Measurements from ENCODE around the gene CUL9. TPM values are rescaled to one million over a fixed set of nuclear protein-coding genes. Genes with fewer than 3 reads are reported as not detected.

CUL9 gene
- total RNA-seq, 2 experiments from 2014 or later: 50.0 to 51.2 TPM

GRCh38 chr6:43147691-43148477, 34.1 kb upstream of the CUL9 start:
- ChIA-PET POLR2A (interaction anchor here (0.6 kb wide), 1 partner anchor 556 kb away, joined by 3 read pairs; no protein-coding TSS in a partner anchor), CTCF (interaction anchor here (0.6 to 1.4 kb wide), 4 partner anchors 34 to 246 kb away, joined by 3 to 7 read pairs (median 4); partner anchors contain the start of gene CUL9)
- peaks cover 16% of the 10 kb centered on the region for H3K4me1 Mint-ChIP-seq (ENCODE audit: low read depth)
- H3K9me3 Mint-ChIP-seq (ENCODE audit: insufficient read depth): no peaks in the 10 kb centered on the region
- no peak for ATAC-seq
- H3K36me3 Mint-ChIP-seq (ENCODE audit: low read depth): no peaks in the 10 kb centered on the region
- H3K27me3 Mint-ChIP-seq (ENCODE audit: low read depth): no peaks in the 10 kb centered on the region
- H3K4me3 Mint-ChIP-seq: no peak overlapping the region
- DNase-seq: no peak
- H3K27ac Mint-ChIP-seq: no peak overlapping the region

- CTCF ChIA-PET: interaction anchor here (0.7 to 1.1 kb wide), 2 partner anchors 184 to 248 kb away, joined by 4 to 5 read pairs; no protein-coding TSS in a partner anchor
- POLR2A ChIA-PET: no interaction called here
- DNase-seq: no peak
These were observed 32.7 kb upstream of the CUL9 start for GRCh38 chr6:43149265-43149664.

GRCh38 chr6:43150051-43150751, 31.8 kb upstream of the CUL9 start:
- ATAC-seq: no peak
- Mint-ChIP-seq H3K9me3 (ENCODE audit: insufficient read depth) (no peaks in the 10 kb centered on the region), H3K36me3 (ENCODE audit: low read depth) (no peaks in the 10 kb centered on the region), H3K4me3 (no peak overlapping the region), H3K4me1 (ENCODE audit: low read depth) (peaks cover 4% of the 10 kb centered on the region), H3K27ac (no peak overlapping the region), H3K27me3 (ENCODE audit: low read depth) (no peaks in the 10 kb centered on the region)
- no peak for DNase-seq
- ChIA-PET POLR2A (interaction anchor here (0.5 kb wide), 1 partner anchor 20 kb away, joined by 3 read pairs; no protein-coding TSS in a partner anchor), CTCF (interaction anchor here (1.1 kb wide), 1 partner anchor 249 kb away, joined by 5 read pairs; no protein-coding TSS in a partner anchor)

More at GRCh38 chr6:43149265-43149664, 32.7 kb upstream of the CUL9 start:
- no peak overlapping the region for H3K4me3 Mint-ChIP-seq
- ATAC-seq: no peak
- H3K27me3 Mint-ChIP-seq (ENCODE audit: low read depth): no peaks in the 10 kb centered on the region
- H3K36me3 Mint-ChIP-seq (ENCODE audit: low read depth): no peaks in the 10 kb centered on the region
- H3K9me3 Mint-ChIP-seq (ENCODE audit: insufficient read depth): no peaks in the 10 kb centered on the region
- peaks cover 4% of the 10 kb centered on the region for H3K4me1 Mint-ChIP-seq (ENCODE audit: low read depth)
- no peak overlapping the region for H3K27ac Mint-ChIP-seq

GRCh38 chr6:43159599-43159998, 22.4 kb upstream of the CUL9 start:
- POLR2A ChIA-PET: no interaction called here
- DNase-seq (no peak), ATAC-seq (no peak)
- H3K36me3 Mint-ChIP-seq (ENCODE audit: low read depth): no peaks in the 10 kb centered on the region
- no peaks in the 10 kb centered on the region for H3K9me3 Mint-ChIP-seq (ENCODE audit: insufficient read depth)
- CTCF ChIA-PET: interaction anchor here (2.7 kb wide), 1 partner anchor 16 kb away, joined by 12 read pairs; no protein-coding TSS in a partner anchor
- no peak overlapping the region for H3K4me3 Mint-ChIP-seq
- no peaks in the 10 kb centered on the region for H3K4me1 Mint-ChIP-seq (ENCODE audit: low read depth)
- H3K27me3 Mint-ChIP-seq (ENCODE audit: low read depth): peaks cover 2% of the 10 kb centered on the region
- no peak overlapping the region for H3K27ac Mint-ChIP-seq

- DNase-seq: no peak
- CTCF ChIA-PET: no interaction called here
- H3K27me3 Mint-ChIP-seq (ENCODE audit: low read depth): peaks cover 2% of the 10 kb centered on the region
- no peaks in the 10 kb centered on the region for H3K9me3 Mint-ChIP-seq (ENCODE audit: insufficient read depth)
- POLR2A ChIA-PET: interaction anchor here (0.9 kb wide), 1 partner anchor 19 kb away, joined by 3 read pairs; no protein-coding TSS in a partner anchor
- no peaks in the 10 kb centered on the region for H3K36me3 Mint-ChIP-seq (ENCODE audit: low read depth)
- ATAC-seq: no peak
- H3K27ac Mint-ChIP-seq: no peak overlapping the region
- no peaks in the 10 kb centered on the region for H3K4me1 Mint-ChIP-seq (ENCODE audit: low read depth)
- H3K4me3 Mint-ChIP-seq: no peak overlapping the region
These were observed 18.1 kb upstream of the CUL9 start for GRCh38 chr6:43163899-43164298.

- H3K27me3 Mint-ChIP-seq (ENCODE audit: low read depth): no peaks in the 10 kb centered on the region
- no peaks in the 10 kb centered on the region for H3K9me3 Mint-ChIP-seq (ENCODE audit: insufficient read depth)
- peaks cover 18% of the 10 kb centered on the region for H3K36me3 Mint-ChIP-seq (ENCODE audit: low read depth)
- CTCF ChIA-PET: interaction anchor here (1.1 to 1.6 kb wide), 2 partner anchors 27 to 59 kb away, joined by 4 read pairs; no protein-coding TSS in a partner anchor
- H3K4me1 Mint-ChIP-seq (ENCODE audit: low read depth): peaks cover 40% of the 10 kb centered on the region
- H3K27ac Mint-ChIP-seq: peak overlapping the region; percentile 94
- no peak for ATAC-seq
- DNase-seq: no peak
- POLR2A ChIA-PET: interaction anchor here (0.8 to 1.6 kb wide), 3 partner anchors 12 to 76 kb away, joined by 3 read pairs; partner anchors contain the start of gene CUL9
- peak overlapping the region; percentile 88 for H3K4me3 Mint-ChIP-seq
These were observed 11.5 kb upstream of the CUL9 start for GRCh38 chr6:43170417-43170930.

GRCh38 chr6:43170931-43171706, 10.9 kb upstream of the CUL9 start, which contains the start of gene SRF:
Gene SRF (plus strand): TSS chr6:43171269. CDS start chr6:43171657, 388 bp downstream.
- H3K9me3 Mint-ChIP-seq (ENCODE audit: insufficient read depth): no peaks in the 10 kb centered on the region
- H3K27ac Mint-ChIP-seq: peak within 1 kb of the TSS; percentile 94
- ChIA-PET CTCF (interaction anchor here (0.8 to 2.5 kb wide), 6 partner anchors 11 to 59 kb away, joined by 3 to 8 read pairs (median 3); partner anchors contain the start of gene CUL9), POLR2A (interaction anchor here (0.8 to 2.1 kb wide), 5 partner anchors 11 to 401 kb away, joined by 3 to 11 read pairs (median 3); partner anchors contain the start of genes CNPY3, CUL9 and DNPH1)
- H3K4me1 Mint-ChIP-seq (ENCODE audit: low read depth): peaks cover 47% of the 10 kb centered on the region
- peak within 1 kb of the TSS; percentile 96 for H3K4me3 Mint-ChIP-seq
- peak; percentile 76 for ATAC-seq
- peaks cover 24% of the 10 kb centered on the region for H3K36me3 Mint-ChIP-seq (ENCODE audit: low read depth)
- H3K27me3 Mint-ChIP-seq (ENCODE audit: low read depth): no peaks in the 10 kb centered on the region
- DNase-seq: peak; percentile 100

GRCh38 chr6:43171707-43172103, 10.3 kb upstream of the CUL9 start:
- peak; percentile 43 for DNase-seq
- Mint-ChIP-seq H3K27me3 (ENCODE audit: low read depth) (no peaks in the 10 kb centered on the region), H3K27ac (peak overlapping the region; percentile 86), H3K9me3 (ENCODE audit: insufficient read depth) (no peaks in the 10 kb centered on the region), H3K4me3 (peak overlapping the region; percentile 96), H3K4me1 (ENCODE audit: low read depth) (peaks cover 52% of the 10 kb centered on the region), H3K36me3 (ENCODE audit: low read depth) (peaks cover 29% of the 10 kb centered on the region)
- ChIA-PET CTCF (interaction anchor here (0.8 to 2.5 kb wide), 6 partner anchors 11 to 58 kb away, joined by 3 to 8 read pairs (median 3); partner anchors contain the start of gene CUL9), POLR2A (interaction anchor here (0.6 to 2.1 kb wide), 7 partner anchors 10 to 457 kb away, joined by 3 to 11 read pairs (median 3); partner anchors contain the start of genes CNPY3, CUL9, DNPH1 and GTPBP2)
- no peak for ATAC-seq

- Mint-ChIP-seq H3K36me3 (ENCODE audit: low read depth) (peaks cover 32% of the 10 kb centered on the region), H3K27me3 (ENCODE audit: low read depth) (no peaks in the 10 kb centered on the region), H3K27ac (peak overlapping the region; percentile 86), H3K4me1 (ENCODE audit: low read depth) (peaks cover 53% of the 10 kb centered on the region), H3K4me3 (peak overlapping the region; percentile 96), H3K9me3 (ENCODE audit: insufficient read depth) (no peaks in the 10 kb centered on the region)
- peak; percentile 54 for DNase-seq
- CTCF ChIA-PET: interaction anchor here (0.7 to 2.5 kb wide), 6 partner anchors 10 to 193 kb away, joined by 3 to 8 read pairs (median 3); partner anchors contain the start of gene CUL9
- POLR2A ChIA-PET: interaction anchor here (0.6 to 2.1 kb wide), 10 partner anchors 10 to 457 kb away, joined by 3 to 11 read pairs (median 3); partner anchors contain the start of genes CNPY3, CUL9, DNPH1 and GTPBP2
- no peak for ATAC-seq
These were observed 9.6 kb upstream of the CUL9 start for GRCh38 chr6:43172104-43173007.
